Neural cell (in vitro differentiated cells): ENCODE results near the gene CHPF2.

Experiments
- EP300 ChIP-seq: fragments of 450-650 bp; conservative IDR thresholded peaks from 2 replicates; pipeline ENCODE4 v1.6.1; 2014; ENCODE audit warnings: antibody characterized with exemption, mild to moderate bottlenecking, moderate library complexity; ENCODE audit not compliant: poor library complexity, severe bottlenecking
- EZH2 ChIP-seq: fragments of 200-600, 300-800 bp; shearing (Covaris generic), sonication (generic); IDR thresholded peaks from 2 replicates; pipeline ENCODE4 v1.6.1; 2014; ENCODE audit warnings: antibody characterized with exemption, low read length, borderline replicate concordance, mild to moderate bottlenecking; ENCODE audit not compliant: insufficient read depth, poor library complexity, severe bottlenecking
- MXI1 ChIP-seq: fragments of 450-650 bp; conservative IDR thresholded peaks from 2 replicates; pipeline ENCODE4 v1.6.1; 2014; ENCODE audit warnings: antibody characterized with exemption, mild to moderate bottlenecking; ENCODE audit not compliant: poor library complexity, severe bottlenecking
- POLR2AphosphoS5 ChIP-seq: IDR thresholded peaks from 2 replicates; pipeline ENCODE4 v1.6.1; 2012
- RAD21 ChIP-seq: fragments of 450-650 bp; conservative IDR thresholded peaks from 2 replicates; pipeline ENCODE4 v1.6.1; 2014; ENCODE audit warnings: antibody characterized with exemption, mild to moderate bottlenecking, moderate library complexity
- SMC3 ChIP-seq: fragments of 450-650 bp; conservative IDR thresholded peaks from 2 replicates; pipeline ENCODE4 v1.6.1; 2014; ENCODE audit warnings: antibody characterized with exemption, mild to moderate bottlenecking, moderate library complexity; ENCODE audit not compliant: poor library complexity
- TAF1 ChIP-seq: IDR thresholded peaks from 2 replicates; pipeline ENCODE4 v1.6.1; 2012; ENCODE audit warnings: low read depth
- TF ChIP-seq, protein P1 (sequence below): fragments of 450-650 bp; IDR thresholded peaks from 2 replicates; pipeline ENCODE4 v1.5.1; 2014; ENCODE audit warnings: antibody characterized with exemption, mild to moderate bottlenecking, moderate library complexity; ENCODE audit not compliant: poor library complexity, severe bottlenecking
- TF ChIP-seq, protein P2 (sequence below): IDR thresholded peaks from 2 replicates; pipeline ENCODE4 v1.6.1; 2012; ENCODE audit warnings: borderline replicate concordance

DNA sequence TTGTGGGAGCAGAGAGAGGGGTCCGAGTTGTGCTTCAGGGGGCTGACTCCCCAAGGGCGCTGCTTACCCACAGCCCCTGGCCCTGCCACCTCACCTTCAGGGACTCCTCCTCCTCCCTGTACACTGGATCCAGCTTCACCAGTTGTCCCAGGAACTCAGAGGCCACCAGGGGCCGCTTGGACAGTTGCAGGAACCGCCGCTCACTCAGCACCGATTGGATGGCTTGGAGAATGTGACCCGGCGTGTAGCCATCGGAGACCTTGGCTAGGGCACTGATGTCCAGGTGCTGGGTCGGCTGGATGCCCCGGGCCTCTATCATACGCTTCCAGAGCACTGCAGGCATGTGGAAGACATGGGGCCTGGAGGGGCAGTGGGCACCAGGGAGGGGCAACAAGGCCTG is 40.7 kb upstream of the CHPF2 start:
- TF ChIP-seq, protein P1, sequence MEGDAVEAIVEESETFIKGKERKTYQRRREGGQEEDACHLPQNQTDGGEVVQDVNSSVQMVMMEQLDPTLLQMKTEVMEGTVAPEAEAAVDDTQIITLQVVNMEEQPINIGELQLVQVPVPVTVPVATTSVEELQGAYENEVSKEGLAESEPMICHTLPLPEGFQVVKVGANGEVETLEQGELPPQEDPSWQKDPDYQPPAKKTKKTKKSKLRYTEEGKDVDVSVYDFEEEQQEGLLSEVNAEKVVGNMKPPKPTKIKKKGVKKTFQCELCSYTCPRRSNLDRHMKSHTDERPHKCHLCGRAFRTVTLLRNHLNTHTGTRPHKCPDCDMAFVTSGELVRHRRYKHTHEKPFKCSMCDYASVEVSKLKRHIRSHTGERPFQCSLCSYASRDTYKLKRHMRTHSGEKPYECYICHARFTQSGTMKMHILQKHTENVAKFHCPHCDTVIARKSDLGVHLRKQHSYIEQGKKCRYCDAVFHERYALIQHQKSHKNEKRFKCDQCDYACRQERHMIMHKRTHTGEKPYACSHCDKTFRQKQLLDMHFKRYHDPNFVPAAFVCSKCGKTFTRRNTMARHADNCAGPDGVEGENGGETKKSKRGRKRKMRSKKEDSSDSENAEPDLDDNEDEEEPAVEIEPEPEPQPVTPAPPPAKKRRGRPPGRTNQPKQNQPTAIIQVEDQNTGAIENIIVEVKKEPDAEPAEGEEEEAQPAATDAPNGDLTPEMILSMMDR: no peak
- no peak for TF ChIP-seq SMC3
- no peak for TF ChIP-seq POLR2AphosphoS5
- TF ChIP-seq RAD21: no peak
- no peak for TF ChIP-seq EZH2
- TF ChIP-seq EP300: no peak
- TF ChIP-seq, protein P2, sequence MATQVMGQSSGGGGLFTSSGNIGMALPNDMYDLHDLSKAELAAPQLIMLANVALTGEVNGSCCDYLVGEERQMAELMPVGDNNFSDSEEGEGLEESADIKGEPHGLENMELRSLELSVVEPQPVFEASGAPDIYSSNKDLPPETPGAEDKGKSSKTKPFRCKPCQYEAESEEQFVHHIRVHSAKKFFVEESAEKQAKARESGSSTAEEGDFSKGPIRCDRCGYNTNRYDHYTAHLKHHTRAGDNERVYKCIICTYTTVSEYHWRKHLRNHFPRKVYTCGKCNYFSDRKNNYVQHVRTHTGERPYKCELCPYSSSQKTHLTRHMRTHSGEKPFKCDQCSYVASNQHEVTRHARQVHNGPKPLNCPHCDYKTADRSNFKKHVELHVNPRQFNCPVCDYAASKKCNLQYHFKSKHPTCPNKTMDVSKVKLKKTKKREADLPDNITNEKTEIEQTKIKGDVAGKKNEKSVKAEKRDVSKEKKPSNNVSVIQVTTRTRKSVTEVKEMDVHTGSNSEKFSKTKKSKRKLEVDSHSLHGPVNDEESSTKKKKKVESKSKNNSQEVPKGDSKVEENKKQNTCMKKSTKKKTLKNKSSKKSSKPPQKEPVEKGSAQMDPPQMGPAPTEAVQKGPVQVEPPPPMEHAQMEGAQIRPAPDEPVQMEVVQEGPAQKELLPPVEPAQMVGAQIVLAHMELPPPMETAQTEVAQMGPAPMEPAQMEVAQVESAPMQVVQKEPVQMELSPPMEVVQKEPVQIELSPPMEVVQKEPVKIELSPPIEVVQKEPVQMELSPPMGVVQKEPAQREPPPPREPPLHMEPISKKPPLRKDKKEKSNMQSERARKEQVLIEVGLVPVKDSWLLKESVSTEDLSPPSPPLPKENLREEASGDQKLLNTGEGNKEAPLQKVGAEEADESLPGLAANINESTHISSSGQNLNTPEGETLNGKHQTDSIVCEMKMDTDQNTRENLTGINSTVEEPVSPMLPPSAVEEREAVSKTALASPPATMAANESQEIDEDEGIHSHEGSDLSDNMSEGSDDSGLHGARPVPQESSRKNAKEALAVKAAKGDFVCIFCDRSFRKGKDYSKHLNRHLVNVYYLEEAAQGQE: no peak
- no peak for TF ChIP-seq MXI1
- no peak for TF ChIP-seq TAF1
